GM12878 (cell line): Measurements from ENCODE around the gene FNDC3B. TPM values are rescaled to one million over a fixed set of nuclear protein-coding genes. Genes with fewer than 3 reads are reported as not detected.

ENCODE experiments used
- ATAC-seq: fragments of 200-7000 bp; cut with Tn5 transposase; 3 replicates; pipeline ENCODE4 v1.9.1; 2020; ENCODE audit warnings: mild to moderate bottlenecking, moderate library complexity
- BruUV-seq: library from RNA; stranded (reverse); fragments of 400-500 nt; replicated peaks from 2 replicates; lab custom pipeline; 2021; lab: Mats Ljungman, UMichigan
- CTCF ChIA-PET: fragments of 300-600 bp; sonication (Branson Sonifier 250); formaldehyde crosslinking; extraction: SDS; loops from one replicate; lab custom pipeline; 2021; ENCODE audit warnings: inconsistent platforms; lab: Yijun Ruan, JAX
- POLR2A ChIA-PET: fragments of 350-600 bp; formaldehyde crosslinking; extraction: SDS; loops from one replicate; lab custom pipeline; 2021; ENCODE audit warnings: inconsistent platforms; lab: Charles Lee
- RAD21 ChIA-PET: fragments of 300-600 bp; sonication (Branson Sonifier 250); formaldehyde crosslinking; loops from one replicate; lab custom pipeline; 2023; ENCODE audit warnings: antibody characterized with exemption; ENCODE audit not compliant: unreplicated experiment; lab: Charles Lee
- SMC1A ChIA-PET: fragments of 300-600 bp; sonication (Branson Sonifier 250); formaldehyde crosslinking; loops from one replicate; lab custom pipeline; 2023; ENCODE audit not compliant: unreplicated experiment, uncharacterized antibody; lab: Charles Lee
- DNase-seq: peaks from one replicate; pipeline ENCODE4 v3.0.0-alpha.2; 2011; ENCODE audit warnings: low read depth, low spot score
- FAIRE-seq: peaks from 3 replicates; lab custom pipeline; 2011; peaks lifted over from hg19 to GRCh38; lab: Jason Lieb, UNC
- H2AFZ ChIP-seq: 2 replicates; pipeline ENCODE4 v1.6.0; 2011; ENCODE audit warnings: low read depth, low read length, control low read depth; ENCODE audit not compliant: control insufficient read depth
- H3K27ac ChIP-seq: 2 replicates; pipeline ENCODE4 v1.5.1; 2011; ENCODE audit warnings: control low read depth; ENCODE audit not compliant: control insufficient read depth, insufficient read depth
- H3K27me3 ChIP-seq, 2 experiments: replicated peaks in 1 of 2; 2 replicates each; pipeline versions ENCODE4 v1.6.0 to v1.6.1; 2011; ENCODE audit warnings: low read length in 1 of 2; ENCODE audit not compliant: control insufficient read depth in 2 of 2, insufficient read depth in 2 of 2
- H3K36me3 ChIP-seq, 2 experiments: 2 replicates each; pipeline ENCODE4 v1.5.1; 2011; ENCODE audit warnings: low read length in 1 of 2; ENCODE audit not compliant: control insufficient read depth in 2 of 2, insufficient read depth in 2 of 2
- H3K4me1 ChIP-seq: 2 replicates; pipeline ENCODE4 v1.6.1; 2011; ENCODE audit warnings: mild to moderate bottlenecking, low read length, moderate library complexity, mixed read lengths; ENCODE audit not compliant: control insufficient read depth, insufficient read depth
- H3K4me2 ChIP-seq: 2 replicates; pipeline ENCODE4 v1.6.0; 2011; ENCODE audit warnings: control low read depth; ENCODE audit not compliant: control insufficient read depth, insufficient read depth
- H3K4me3 ChIP-seq: fragments of 200-600 bp; sonication (generic); 2 replicates; pipeline ENCODE4 v1.5.1; 2016
- H3K79me2 ChIP-seq: 2 replicates; pipeline ENCODE4 v1.6.0; 2011; ENCODE audit warnings: low read length; ENCODE audit not compliant: control insufficient read depth, insufficient read depth
- H3K9ac ChIP-seq: 2 replicates; pipeline ENCODE4 v1.8.0; 2011; ENCODE audit warnings: low read length, control low read depth, mixed read lengths; ENCODE audit not compliant: control insufficient read depth, insufficient read depth
- H3K9me3 ChIP-seq: replicated peaks from 3 replicates; pipeline ENCODE4 v1.5.1; 2011; ENCODE audit warnings: mild to moderate bottlenecking, low read length; ENCODE audit not compliant: control insufficient read depth, insufficient read depth
- H4K20me1 ChIP-seq: 2 replicates; pipeline ENCODE4 v1.6.0; 2011; ENCODE audit not compliant: control insufficient read depth, insufficient read depth
- BRCA1 ChIP-seq: IDR thresholded peaks from 2 replicates; pipeline ENCODE4 v1.6.1; 2011; ENCODE audit warnings: low read depth, low read length, improper control_type of control experiment
- FOXM1 ChIP-seq: IDR thresholded peaks from 2 replicates; pipeline ENCODE4 v1.6.1; 2012; ENCODE audit warnings: low read depth, mild to moderate bottlenecking, inconsistent platforms, low read length, moderate library complexity
- JUND ChIP-seq: IDR thresholded peaks from 2 replicates; pipeline ENCODE4 v1.6.1; 2012; ENCODE audit warnings: low read depth, mild to moderate bottlenecking, low read length, improper control_type of control experiment, moderate library complexity
- MEF2A ChIP-seq: IDR thresholded peaks from 2 replicates; pipeline ENCODE4 v1.6.1; 2011; ENCODE audit warnings: low read depth, mild to moderate bottlenecking, low read length, moderate library complexity; ENCODE audit not compliant: insufficient read depth
- PAX8 ChIP-seq: fragments of 450-650 bp; IDR thresholded peaks from 2 replicates; pipeline ENCODE4 v1.6.1; 2017; ENCODE audit warnings: mild to moderate bottlenecking, moderate library complexity
- TBL1XR1 ChIP-seq: IDR thresholded peaks from 2 replicates; pipeline ENCODE4 v1.6.1; 2012; ENCODE audit warnings: low read depth, low read length, improper control_type of control experiment
- ZNF274 ChIP-seq: IDR thresholded peaks from one replicate; pipeline ENCODE4 v1.8.0; 2011; ENCODE audit not compliant: insufficient read length, insufficient read depth
- WGBS: methylation state at CpG from one replicate; pipeline ENCODE4 v1.1.6; 2016; ENCODE audit warnings: low lambda C conversion rate; ENCODE audit not compliant: insufficient replicate concordance, insufficient coverage; ENCODE audit errors: missing lambda C conversion rate; 5-methylcytosine and 5-hydroxymethylcytosine counted together
- in situ Hi-C: fragments of 300-500 bp; cut with MboI; formaldehyde crosslinking; loops from 9 replicates; pipeline ENCODE4 v1.14.3; 2018; ENCODE audit warnings: mixed read lengths
- intact Hi-C: fragments of 100-400 bp; cut with micrococcal nuclease; formaldehyde crosslinking; loops from one replicate; pipeline ENCODE4 v1.14.2; 2022; ENCODE audit not compliant: unreplicated experiment
- polyA plus RNA-seq, 11 experiments: library from polyadenylated mRNA; depleted of rRNA in 4 of 11; unstranded in 6 of 11; stranded (reverse) in 5 of 11; fragments of >200 nt; fragmentation: Nextera tagmentation in 4 of 11; fragmentation: Illumina TruSeq in 1 of 11; extraction: Ambion mirVana in 4 of 11; extraction: Trizol in 1 of 11; gene quantifications; 1 replicate in 1 of 11; 2 replicates in 10 of 11; pipeline versions ENCODE4 v1.2.1 to v1.2.3, GENCODE V29; 2011 to 2016; ENCODE audit warnings: inconsistent platforms in 2 of 11, missing spikeins in 2 of 11, low read depth in 1 of 11
- total RNA-seq, 4 experiments: library from RNA; depleted of rRNA in 3 of 4; stranded (reverse); fragments of >200 nt in 3 of 4; fragmentation: Illumina TruSeq in 1 of 4; extraction: Trizol in 1 of 4; gene quantifications; 2 replicates each; pipeline versions ENCODE4 v1.2.1 to v1.2.3, GENCODE V29; 2013 to 2021
- TF ChIP-seq, protein P1 (sequence below): IDR thresholded peaks from 2 replicates; pipeline ENCODE4 v1.6.1; 2011; ENCODE audit warnings: low read depth, low read length, improper control_type of control experiment, borderline replicate concordance
- TF ChIP-seq, protein P2 (sequence below): fragments of 450-650 bp; IDR thresholded peaks from 2 replicates; pipeline ENCODE4 v1.6.1; 2018; ENCODE audit warnings: borderline replicate concordance, mild to moderate bottlenecking; ENCODE audit not compliant: partially characterized antibody

FNDC3B gene
- total and polyA plus RNA-seq, 10 of the 15 experiments (the other 5 are each of a cell fraction or from before 2014, with no cell fraction given): 7.9 to 35.0 (median 18.5) TPM

DNA sequence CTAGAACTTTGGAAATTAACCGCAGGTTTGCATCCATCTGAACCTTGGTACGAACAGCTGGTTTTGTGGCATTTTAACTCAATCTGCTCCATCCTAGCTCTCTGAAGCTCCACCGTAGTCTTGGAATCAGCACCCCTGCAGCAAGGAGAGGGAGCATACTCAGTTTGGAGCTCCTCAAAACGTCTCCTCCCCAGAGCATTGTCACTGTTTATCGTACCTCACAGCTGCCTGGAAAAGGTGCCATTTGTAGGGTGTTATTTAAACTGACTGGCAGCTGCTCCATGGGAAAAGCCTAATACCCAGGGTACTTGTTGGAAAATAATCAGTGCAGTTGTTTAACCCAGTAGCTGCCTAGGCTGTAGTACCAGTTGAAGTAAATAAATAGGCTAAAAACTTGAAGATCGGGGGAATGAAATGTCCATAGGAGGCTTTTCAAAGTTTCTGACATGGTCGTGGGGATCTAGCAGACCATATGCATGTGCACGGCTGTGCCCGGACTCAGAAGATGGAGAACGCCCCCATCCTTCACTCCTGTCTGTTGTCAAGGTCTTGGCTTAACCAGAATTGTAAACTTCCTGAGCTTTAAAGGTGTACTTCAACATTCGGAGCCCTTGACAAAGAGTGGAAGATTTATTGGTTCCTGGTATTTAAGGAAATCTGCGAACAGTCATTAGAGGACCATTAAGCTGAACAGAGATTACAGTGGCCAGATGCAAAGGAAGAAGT lies 365.0 kb downstream of the FNDC3B start:
- no peaks in the 10 kb centered on the region for H4K20me1 ChIP-seq
- TF ChIP-seq, protein P1, sequence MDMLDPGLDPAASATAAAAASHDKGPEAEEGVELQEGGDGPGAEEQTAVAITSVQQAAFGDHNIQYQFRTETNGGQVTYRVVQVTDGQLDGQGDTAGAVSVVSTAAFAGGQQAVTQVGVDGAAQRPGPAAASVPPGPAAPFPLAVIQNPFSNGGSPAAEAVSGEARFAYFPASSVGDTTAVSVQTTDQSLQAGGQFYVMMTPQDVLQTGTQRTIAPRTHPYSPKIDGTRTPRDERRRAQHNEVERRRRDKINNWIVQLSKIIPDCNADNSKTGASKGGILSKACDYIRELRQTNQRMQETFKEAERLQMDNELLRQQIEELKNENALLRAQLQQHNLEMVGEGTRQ: no peak
- TF ChIP-seq, protein P2, sequence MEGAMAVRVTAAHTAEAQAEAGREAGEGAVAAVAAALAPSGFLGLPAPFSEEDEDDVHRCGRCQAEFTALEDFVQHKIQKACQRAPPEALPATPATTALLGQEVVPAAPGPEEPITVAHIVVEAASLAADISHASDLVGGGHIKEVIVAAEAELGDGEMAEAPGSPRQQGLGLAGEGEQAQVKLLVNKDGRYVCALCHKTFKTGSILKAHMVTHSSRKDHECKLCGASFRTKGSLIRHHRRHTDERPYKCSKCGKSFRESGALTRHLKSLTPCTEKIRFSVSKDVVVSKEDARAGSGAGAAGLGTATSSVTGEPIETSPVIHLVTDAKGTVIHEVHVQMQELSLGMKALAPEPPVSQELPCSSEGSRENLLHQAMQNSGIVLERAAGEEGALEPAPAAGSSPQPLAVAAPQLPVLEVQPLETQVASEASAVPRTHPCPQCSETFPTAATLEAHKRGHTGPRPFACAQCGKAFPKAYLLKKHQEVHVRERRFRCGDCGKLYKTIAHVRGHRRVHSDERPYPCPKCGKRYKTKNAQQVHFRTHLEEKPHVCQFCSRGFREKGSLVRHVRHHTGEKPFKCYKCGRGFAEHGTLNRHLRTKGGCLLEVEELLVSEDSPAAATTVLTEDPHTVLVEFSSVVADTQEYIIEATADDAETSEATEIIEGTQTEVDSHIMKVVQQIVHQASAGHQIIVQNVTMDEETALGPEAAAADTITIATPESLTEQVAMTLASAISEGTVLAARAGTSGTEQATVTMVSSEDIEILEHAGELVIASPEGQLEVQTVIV: no peak
- TF ChIP-seq FOXM1: no peak
- no peak for TF ChIP-seq TBL1XR1
- TF ChIP-seq JUND: no peak
- TF ChIP-seq MEF2A: no peak
- TF ChIP-seq ZNF274: no peak
- no peak for TF ChIP-seq PAX8
- no peak for TF ChIP-seq BRCA1
- POLR2A ChIA-PET: no interaction called here
- no peak for FAIRE-seq
- no peaks in the 10 kb centered on the region for H3K79me2 ChIP-seq
- no peak overlapping the region for H3K9ac ChIP-seq
- intact Hi-C loops: no loop called here
- ATAC-seq: no peak
- peaks cover 0 to 3% of the 10 kb centered on the region in 2 experiments; a peak in 2 of 4 replicates for H3K36me3 ChIP-seq
- no peaks in the 10 kb centered on the region for H3K9me3 ChIP-seq
- no peak overlapping the region for H3K27ac ChIP-seq
- no TSS peak for BruUV-seq
- H3K4me2 ChIP-seq: no peak overlapping the region
- CTCF ChIA-PET: interaction anchor here (0.9 to 1.8 kb wide), 4 partner anchors 22 to 268 kb away, joined by 3 to 8 read pairs (median 3); no protein-coding TSS in a partner anchor
- no peak overlapping the region for H3K4me3 ChIP-seq
- RAD21 ChIA-PET: no interaction called here
- no peak for DNase-seq
- in situ Hi-C loops: no loop called here
- SMC1A ChIA-PET: interaction anchor here (1.0 to 1.2 kb wide), 2 partner anchors 11 to 13 kb away, joined by 3 to 4 read pairs; no protein-coding TSS in a partner anchor
- WGBS: 57% methylated on average over 12 of the region's 12 CpGs
- H3K4me1 ChIP-seq: no peaks in the 10 kb centered on the region
- no peak overlapping the region for H2AFZ ChIP-seq
- no peaks in the 10 kb centered on the region for H3K27me3 ChIP-seq
